GM12892 (cell line): ENCODE measurements around the gene RTP2.

Source experiments
- POLR2A ChIP-seq: IDR thresholded peaks from 2 replicates; pipeline ENCODE4 v1.6.1; 2011; ENCODE audit warnings: low read depth, low read length, control low read depth
- TAF1 ChIP-seq: IDR thresholded peaks from 2 replicates; pipeline ENCODE4 v1.6.1; 2011; ENCODE audit warnings: low read depth, mild to moderate bottlenecking, control low read depth, low read length, borderline replicate concordance

GRCh38 chr3:187746059-187746441 lies 43.7 kb upstream of the RTP2 start:
- no peak for TF ChIP-seq POLR2A
- TF ChIP-seq TAF1 = no peak
